GM12878 (cell line): ENCODE measurements around the gene KRCC1. TPM values are rescaled to one million over a fixed set of nuclear protein-coding genes. Genes with fewer than 3 reads are reported as not detected.

Experiments
- CBFB ChIP-seq: IDR thresholded peaks from 2 replicates; pipeline ENCODE4 v1.6.1; 2016; ENCODE audit warnings: antibody characterized with exemption, low read depth
- GABPA ChIP-seq: IDR thresholded peaks from 2 replicates; pipeline ENCODE4 v1.6.1; 2014; ENCODE audit warnings: antibody characterized with exemption, low read depth, mild to moderate bottlenecking, inconsistent platforms
- HCFC1 ChIP-seq: fragments of 150-350 bp; IDR thresholded peaks from 2 replicates; pipeline ENCODE4 v1.6.1; 2014; ENCODE audit warnings: low read length
- IKZF1 ChIP-seq: fragments of 450-650 bp; conservative IDR thresholded peaks from 2 replicates; pipeline ENCODE4 v1.6.1; 2017; ENCODE audit warnings: antibody characterized with exemption, mild to moderate bottlenecking
- LARP7 ChIP-seq: fragments of 450-650 bp; IDR thresholded peaks from 2 replicates; pipeline ENCODE4 v1.6.1; 2017; ENCODE audit warnings: mild to moderate bottlenecking
- REST ChIP-seq: IDR thresholded peaks from 2 replicates; pipeline ENCODE4 v1.6.1; 2012; ENCODE audit warnings: mild to moderate bottlenecking, low read depth, low read length
- SRF ChIP-seq, 2 experiments: IDR thresholded peaks; 2 replicates each; pipeline ENCODE4 v1.6.1; 2011; ENCODE audit warnings: low read depth in 2 of 2, low read length in 2 of 2, mild to moderate bottlenecking in 1 of 2, moderate library complexity in 1 of 2
- ZBTB33 ChIP-seq: fragments of 450-650 bp; IDR thresholded peaks from 2 replicates; pipeline ENCODE4 v1.6.1; 2017; ENCODE audit warnings: mild to moderate bottlenecking
- ZNF622 ChIP-seq: fragments of 450-650 bp; IDR thresholded peaks from 2 replicates; pipeline ENCODE4 v1.6.1; 2017; ENCODE audit warnings: mild to moderate bottlenecking, inconsistent platforms
- polyA plus RNA-seq, 11 experiments: library from polyadenylated mRNA; depleted of rRNA in 4 of 11; unstranded in 6 of 11; stranded (reverse) in 5 of 11; fragments of >200 nt; fragmentation: Nextera tagmentation in 4 of 11; fragmentation: Illumina TruSeq in 1 of 11; extraction: Ambion mirVana in 4 of 11; extraction: Trizol in 1 of 11; gene quantifications; 1 replicate in 1 of 11; 2 replicates in 10 of 11; pipeline versions ENCODE4 v1.2.1 to v1.2.3, GENCODE V29; 2011 to 2016; ENCODE audit warnings: inconsistent platforms in 2 of 11, missing spikeins in 2 of 11, low read depth in 1 of 11
- total RNA-seq, 4 experiments: library from RNA; depleted of rRNA in 3 of 4; stranded (reverse); fragments of >200 nt in 3 of 4; fragmentation: Illumina TruSeq in 1 of 4; extraction: Trizol in 1 of 4; gene quantifications; 2 replicates each; pipeline versions ENCODE4 v1.2.1 to v1.2.3, GENCODE V29; 2013 to 2021
- TF ChIP-seq, protein P1 (sequence below): fragments of 450-650 bp; IDR thresholded peaks from 2 replicates; pipeline ENCODE4 v1.6.1; 2017; ENCODE audit warnings: borderline replicate concordance
- TF ChIP-seq, protein P2 (sequence below): IDR thresholded peaks from 2 replicates; pipeline ENCODE4 v1.6.1; 2011; ENCODE audit warnings: low read depth, mild to moderate bottlenecking, low read length, moderate library complexity, borderline replicate concordance; ENCODE audit errors: extremely low read depth

The KRCC1 gene
- total and polyA plus RNA-seq, 10 of the 15 experiments (the other 5 are each of a cell fraction or from before 2014, with no cell fraction given): 3.8 to 27.2 (median 12.5) TPM

DNA sequence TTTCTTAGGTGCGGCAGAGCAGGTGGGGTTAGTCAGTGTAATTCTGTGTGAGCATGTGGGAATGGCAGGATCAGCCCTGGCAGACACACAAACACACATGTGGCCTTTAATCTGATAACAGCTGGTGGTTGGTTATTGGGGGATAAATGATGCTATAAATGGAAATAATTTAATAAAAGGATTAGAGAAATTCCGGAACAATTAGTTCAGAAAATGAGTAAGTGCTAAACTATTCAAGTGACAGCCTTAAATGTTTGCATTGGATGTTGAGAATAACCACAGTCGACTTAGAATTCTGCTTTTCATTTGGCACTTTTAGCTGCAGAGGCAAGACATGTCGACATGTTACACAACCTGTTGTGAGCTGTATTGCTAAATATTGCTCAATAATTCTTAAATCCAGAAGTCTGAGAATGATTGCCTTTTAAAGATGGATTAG is 19.3 kb upstream of the KRCC1 start (continued):
- TF ChIP-seq ZBTB33 (no peak), CBFB (no peak), ZNF622 (no peak), HCFC1 (no peak), REST (no peak), GABPA (no peak), LARP7 (no peak), IKZF1 (no peak), SRF (IDR thresholded peaks at IDR 0.05; ENCODE audit: low read depth in 2 of 2, low read length in 2 of 2) (no peak)
- TF ChIP-seq, protein P1, sequence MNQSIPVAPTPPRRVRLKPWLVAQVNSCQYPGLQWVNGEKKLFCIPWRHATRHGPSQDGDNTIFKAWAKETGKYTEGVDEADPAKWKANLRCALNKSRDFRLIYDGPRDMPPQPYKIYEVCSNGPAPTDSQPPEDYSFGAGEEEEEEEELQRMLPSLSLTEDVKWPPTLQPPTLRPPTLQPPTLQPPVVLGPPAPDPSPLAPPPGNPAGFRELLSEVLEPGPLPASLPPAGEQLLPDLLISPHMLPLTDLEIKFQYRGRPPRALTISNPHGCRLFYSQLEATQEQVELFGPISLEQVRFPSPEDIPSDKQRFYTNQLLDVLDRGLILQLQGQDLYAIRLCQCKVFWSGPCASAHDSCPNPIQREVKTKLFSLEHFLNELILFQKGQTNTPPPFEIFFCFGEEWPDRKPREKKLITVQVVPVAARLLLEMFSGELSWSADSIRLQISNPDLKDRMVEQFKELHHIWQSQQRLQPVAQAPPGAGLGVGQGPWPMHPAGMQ: no peak
- TF ChIP-seq, protein P2, sequence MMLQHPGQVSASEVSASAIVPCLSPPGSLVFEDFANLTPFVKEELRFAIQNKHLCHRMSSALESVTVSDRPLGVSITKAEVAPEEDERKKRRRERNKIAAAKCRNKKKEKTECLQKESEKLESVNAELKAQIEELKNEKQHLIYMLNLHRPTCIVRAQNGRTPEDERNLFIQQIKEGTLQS: no peak
